NT2/D1 (cell line): ENCODE results near the gene HSCB.

Source experiments
- SUZ12 ChIP-seq: IDR thresholded peaks from 2 replicates; pipeline ENCODE4 v1.6.1; 2011; ENCODE audit not compliant: insufficient read length, insufficient read depth; ENCODE audit errors: extremely low read depth
- YY1 ChIP-seq: IDR thresholded peaks from 2 replicates; pipeline ENCODE4 v1.6.1; 2011; ENCODE audit not compliant: insufficient read length, insufficient read depth

DNA sequence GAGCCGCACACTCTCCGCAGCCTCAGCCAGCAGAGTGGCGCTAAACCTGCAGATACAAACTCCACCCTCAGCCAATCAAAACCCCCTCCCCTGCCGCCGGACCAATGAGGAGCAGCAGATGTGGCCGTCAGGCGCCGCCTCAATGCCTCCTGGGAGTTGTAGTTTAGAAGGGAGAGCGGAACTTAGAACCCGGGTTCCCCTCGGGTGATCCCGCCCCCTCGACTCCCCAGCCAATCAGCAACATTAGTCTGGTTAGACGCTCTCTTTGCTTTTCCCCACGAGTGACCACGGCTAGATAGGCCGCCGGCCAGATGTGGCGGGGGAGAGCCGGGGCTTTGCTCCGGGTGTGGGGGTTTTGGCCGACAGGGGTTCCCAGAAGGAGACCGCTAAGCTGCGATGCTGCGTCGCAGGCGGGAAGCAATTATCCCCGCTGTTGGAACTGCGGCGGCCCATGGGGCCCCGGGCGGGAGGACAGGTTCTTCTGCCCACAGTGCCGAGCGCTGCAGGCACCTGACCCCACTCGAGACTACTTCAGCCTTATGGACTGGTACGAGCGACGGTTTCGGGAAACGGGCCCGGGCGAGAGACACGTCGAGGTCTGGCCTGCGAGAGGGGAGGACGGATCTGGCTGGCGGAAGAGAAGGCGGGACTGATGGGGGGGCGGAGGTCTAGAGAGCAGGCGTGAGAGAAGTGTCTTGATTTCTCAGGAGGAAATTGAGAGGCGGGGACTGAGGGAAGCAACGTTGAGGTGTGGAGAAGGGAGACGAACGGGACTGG is at the start of gene HSCB, which contains the start of gene CHEK2:
- no peak for TF ChIP-seq YY1
- TF ChIP-seq SUZ12 = no peak
